HG02973 (cell line): ENCODE results near the gene USP17L18.
"Not testable (repeated sequence)": the region's sequence is repeated elsewhere in the genome, so short reads cannot be mapped to it uniquely, and the experiment has no call there.

ENCODE experiments used
- ATAC-seq: cut with Tn5 transposase; IDR thresholded peaks from one replicate; pipeline ENCODE4 v1.9.1; 2021; ENCODE audit warnings: moderate library complexity; ENCODE audit not compliant: unreplicated experiment

USP17L18 gene

GRCh38 chr4:9247953-9248680 is at the start of gene USP17L18:
USP17L18 (plus strand) TSS chr4:9248630; CDS start chr4:9248630, 0 bp downstream.
- ATAC-seq, result not testable (repeated sequence)

- ATAC-seq, result not testable (repeated sequence)
These were observed 38.1 kb upstream of the USP17L18 start, which contains the start of gene USP17L10 for GRCh38 chr4:9210357-9210756. USP17L10 (plus strand) TSS chr4:9210657; CDS start chr4:9210657, 0 bp downstream.

GRCh38 chr4:9214701-9215100 is 33.7 kb upstream of the USP17L18 start:
- ATAC-seq, result not testable (repeated sequence)

GRCh38 chr4:9215105-9215504 is 33.3 kb upstream of the USP17L18 start, which contains the start of gene USP17L11:
USP17L11 (plus strand) TSS chr4:9215405; CDS start chr4:9215405, 0 bp downstream.
- ATAC-seq, result not testable (repeated sequence)

GRCh38 chr4:9219852-9220251 is 28.6 kb upstream of the USP17L18 start, which contains the start of gene USP17L12:
USP17L12 (plus strand) TSS chr4:9220152; CDS start chr4:9220152, 0 bp downstream.
- ATAC-seq, result not testable (repeated sequence)

GRCh38 chr4:9224596-9224995 is 23.8 kb upstream of the USP17L18 start, which contains the start of gene USP17L13:
USP17L13 (plus strand) TSS chr4:9224896; CDS start chr4:9224896, 0 bp downstream.
- ATAC-seq, result not testable (repeated sequence)

- ATAC-seq, result not testable (repeated sequence)
These were observed 18.2 kb upstream of the USP17L18 start for GRCh38 chr4:9230249-9230648.

- not testable (repeated sequence) for ATAC-seq
These were observed 14.3 kb upstream of the USP17L18 start, which contains the start of gene USP17L15 for GRCh38 chr4:9234085-9234484. USP17L15 (plus strand) TSS chr4:9234385; CDS start chr4:9234385, 0 bp downstream.

GRCh38 chr4:9238461-9238860 is 10.0 kb upstream of the USP17L18 start:
- ATAC-seq, result not testable (repeated sequence)

GRCh38 chr4:9243579-9243978 is 4.9 kb upstream of the USP17L18 start, which contains the start of gene USP17L17:
USP17L17 (plus strand) TSS chr4:9243879; CDS start chr4:9243879, 0 bp downstream.
- not testable (repeated sequence) for ATAC-seq

- not testable (repeated sequence) for ATAC-seq
These were observed 4.6 kb downstream of the USP17L18 start, which contains the start of gene USP17L19 for GRCh38 chr4:9253078-9253477. USP17L19 (plus strand) TSS chr4:9253378; CDS start chr4:9253378, 0 bp downstream.

- ATAC-seq, result not testable (repeated sequence)
These were observed 9.4 kb downstream of the USP17L18 start, which contains the start of gene USP17L20 for GRCh38 chr4:9257824-9258223. USP17L20 (plus strand) TSS chr4:9258124; CDS start chr4:9258124, 0 bp downstream.

GRCh38 chr4:9262572-9262971 is 14.1 kb downstream of the USP17L18 start, which contains the start of gene USP17L21:
USP17L21 (plus strand) TSS chr4:9262872; CDS start chr4:9262872, 0 bp downstream.
- not testable (repeated sequence) for ATAC-seq

GRCh38 chr4:9267319-9267718 is 18.9 kb downstream of the USP17L18 start, which contains the start of gene USP17L22:
USP17L22 (plus strand) TSS chr4:9267619; CDS start chr4:9267619, 0 bp downstream.
- ATAC-seq, result not testable (repeated sequence)

GRCh38 chr4:9271719-9272118 is 23.3 kb downstream of the USP17L18 start:
- ATAC-seq, result not testable (repeated sequence)
